ENCODE measurements around the gene ATXN7L2.

The ATXN7L2 gene

GRCh38 chr1:109530457-109531087, 46.9 kb downstream of the ATXN7L2 start:
- H3K79me2 ChIP-seq (ENCODE audit: insufficient read depth, low read length) = no peaks in the 10 kb centered on the region
- H3K4me1 ChIP-seq (ENCODE audit: insufficient read depth, low read length, severe bottlenecking) = peaks cover 9% of the 10 kb centered on the region
- H3K9me2 ChIP-seq (ENCODE audit: low read depth, low read length) = no peaks in the 10 kb centered on the region
- H3K9ac ChIP-seq (ENCODE audit: low read length) = no peak overlapping the region
- no peaks in the 10 kb centered on the region for H3F3A ChIP-seq (ENCODE audit: insufficient read depth, low read length)
- H3K4me2 ChIP-seq (ENCODE audit: low read length) = no peak overlapping the region
- no peaks in the 10 kb centered on the region for H3K9me3 ChIP-seq (ENCODE audit: low read length)
- no peak overlapping the region for H2AFZ ChIP-seq (ENCODE audit: low read length)
- TF ChIP-seq CTCF (IDR thresholded peaks at IDR 0.05; ENCODE audit: low read length) (no peak), EZH2 (IDR thresholded peaks at IDR 0.05; ENCODE audit: borderline replicate concordance, low read length) (no peak)
- H3K36me3 ChIP-seq (ENCODE audit: insufficient read depth, low read length) = no peaks in the 10 kb centered on the region
- H4K20me1 ChIP-seq (ENCODE audit: insufficient read depth, low read length) = no peaks in the 10 kb centered on the region
- H3K4me3 ChIP-seq (ENCODE audit: low read depth, low read length, poor library complexity, severe bottlenecking) = no peak overlapping the region
- 0 out of 2 replicates have a peak, but pooled peaks cover 5% of the 10 kb centered on the region for H3K27me3 ChIP-seq (ENCODE audit: insufficient read depth, low read length)
- H3K27ac ChIP-seq (ENCODE audit: low read depth, low read length, poor library complexity, severe bottlenecking) = no peak overlapping the region

- 0 out of 2 replicates have a peak, but pooled peaks cover 5% of the 10 kb centered on the region for H3K27me3 ChIP-seq (ENCODE audit: insufficient read depth, low read length)
- no peaks in the 10 kb centered on the region for H3F3A ChIP-seq (ENCODE audit: insufficient read depth, low read length)
- no peaks in the 10 kb centered on the region for H3K9me2 ChIP-seq (ENCODE audit: low read depth, low read length)
- H3K27ac ChIP-seq (ENCODE audit: low read depth, low read length, poor library complexity, severe bottlenecking) = no peak overlapping the region
- no peaks in the 10 kb centered on the region for H3K9me3 ChIP-seq (ENCODE audit: low read length)
- H3K4me3 ChIP-seq (ENCODE audit: low read depth, low read length, poor library complexity, severe bottlenecking) = no peak overlapping the region
- TF ChIP-seq EZH2 (IDR thresholded peaks at IDR 0.05; ENCODE audit: borderline replicate concordance, low read length) = no peak
- TF ChIP-seq CTCF (IDR thresholded peaks at IDR 0.05; ENCODE audit: low read length) = no peak
- no peak overlapping the region for H3K4me2 ChIP-seq (ENCODE audit: low read length)
- no peak overlapping the region for H2AFZ ChIP-seq (ENCODE audit: low read length)
- no peak overlapping the region for H3K9ac ChIP-seq (ENCODE audit: low read length)
- no peaks in the 10 kb centered on the region for H3K36me3 ChIP-seq (ENCODE audit: insufficient read depth, low read length)
- H3K79me2 ChIP-seq (ENCODE audit: insufficient read depth, low read length) = no peaks in the 10 kb centered on the region
- H3K4me1 ChIP-seq (ENCODE audit: insufficient read depth, low read length, severe bottlenecking) = peaks cover 9% of the 10 kb centered on the region
- H4K20me1 ChIP-seq (ENCODE audit: insufficient read depth, low read length) = no peaks in the 10 kb centered on the region
Measured at GRCh38 chr1:109531380-109531779, 47.7 kb downstream of the ATXN7L2 start.

GRCh38 chr1:109531826-109532364, 48.2 kb downstream of the ATXN7L2 start:
- Histone ChIP-seq H3K4me3 (ENCODE audit: low read depth, low read length, poor library complexity, severe bottlenecking) (no peak overlapping the region), H3K27me3 (ENCODE audit: insufficient read depth, low read length) (0 out of 2 replicates have a peak, but pooled peaks cover 5% of the 10 kb centered on the region), H3K4me2 (ENCODE audit: low read length) (peak overlapping the region; percentile 62; the same call in 1 of the 2 replicates), H3K27ac (ENCODE audit: low read depth, low read length, poor library complexity, severe bottlenecking) (no peak overlapping the region), H3K79me2 (ENCODE audit: insufficient read depth, low read length) (no peaks in the 10 kb centered on the region), H3F3A (ENCODE audit: insufficient read depth, low read length) (no peaks in the 10 kb centered on the region), H3K9me3 (ENCODE audit: low read length) (no peaks in the 10 kb centered on the region), H4K20me1 (ENCODE audit: insufficient read depth, low read length) (no peaks in the 10 kb centered on the region), H3K9me2 (ENCODE audit: low read depth, low read length) (no peaks in the 10 kb centered on the region), H3K36me3 (ENCODE audit: insufficient read depth, low read length) (no peaks in the 10 kb centered on the region), H3K9ac (ENCODE audit: low read length) (no peak overlapping the region), H3K4me1 (ENCODE audit: insufficient read depth, low read length, severe bottlenecking) (peaks cover 9% of the 10 kb centered on the region), H2AFZ (ENCODE audit: low read length) (no peak overlapping the region)
- TF ChIP-seq EZH2 (IDR thresholded peaks at IDR 0.05; ENCODE audit: borderline replicate concordance, low read length) (no peak), CTCF (IDR thresholded peaks at IDR 0.05; ENCODE audit: low read length) (no peak)
